Measurements from ENCODE around the gene WDFY4. TPM values are rescaled to one million over a fixed set of nuclear protein-coding genes. Genes with fewer than 3 reads are reported as not detected.

Gene WDFY4
- total and polyA plus RNA-seq, 8 donors: 0.15 to 8.0 (median 2.7) TPM

DNA sequence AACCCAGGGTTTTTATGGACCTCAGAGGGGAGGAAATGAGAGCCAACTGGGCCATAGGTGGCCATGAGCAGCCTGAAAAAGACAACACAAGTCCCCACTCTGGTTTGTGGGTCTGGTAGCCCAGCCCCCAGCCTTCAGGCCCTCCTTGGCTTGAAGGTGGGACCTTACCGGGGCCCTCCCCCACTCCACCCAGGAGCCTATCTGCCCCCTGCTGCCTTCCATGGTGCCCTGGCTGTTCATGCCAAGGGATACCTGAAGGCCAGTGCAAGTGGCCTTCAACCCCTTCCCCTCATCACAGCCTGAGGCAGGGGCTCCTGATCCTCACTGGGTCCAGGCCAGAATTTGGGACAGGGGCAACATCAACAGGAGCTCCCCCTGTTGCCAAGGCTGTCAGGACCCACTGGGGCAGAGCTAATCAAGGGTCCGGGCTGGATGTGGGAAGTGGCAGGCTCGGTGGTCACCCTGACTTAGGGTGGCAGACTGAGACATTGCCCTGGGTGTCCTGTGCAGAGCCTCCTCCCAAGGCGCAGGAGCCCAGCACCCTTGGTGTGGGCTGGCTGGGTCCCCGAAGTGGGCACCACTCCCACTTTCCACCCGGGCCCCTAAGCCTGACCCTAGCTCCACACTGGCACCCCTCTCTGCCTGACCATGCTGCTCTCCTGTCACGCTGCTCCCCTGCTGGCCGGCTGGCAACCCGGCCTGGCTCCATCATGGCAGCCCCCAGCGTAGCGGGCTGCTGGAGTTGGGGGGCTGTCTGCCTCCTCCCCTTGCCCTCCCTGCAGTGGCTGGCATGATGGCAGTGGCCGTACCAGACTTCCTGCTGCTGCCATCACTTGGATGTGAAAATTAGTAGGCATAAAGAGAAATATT, 6.4 kb downstream of the WDFY4 start:
- Histone ChIP-seq H3K27me3 (peaks cover 0 to 8% (median 0%) of the 10 kb centered on the region in 3 donors), H3K36me3 (no peaks in the 10 kb centered on the region), H3K27ac (no peak overlapping the region), H3K9me3 (no peaks in the 10 kb centered on the region), H3K4me1 (no peaks in the 10 kb centered on the region), H3K4me3 (no peak overlapping the region)
- DNase-seq: no peak
- TF ChIP-seq POLR2AphosphoS5 (IDR thresholded peaks at IDR 0.05) (no peak), EP300 (IDR thresholded peaks at IDR 0.05) (no peak), POLR2A (IDR thresholded peaks at IDR 0.05) (no peak)
- TF ChIP-seq, protein P1, sequence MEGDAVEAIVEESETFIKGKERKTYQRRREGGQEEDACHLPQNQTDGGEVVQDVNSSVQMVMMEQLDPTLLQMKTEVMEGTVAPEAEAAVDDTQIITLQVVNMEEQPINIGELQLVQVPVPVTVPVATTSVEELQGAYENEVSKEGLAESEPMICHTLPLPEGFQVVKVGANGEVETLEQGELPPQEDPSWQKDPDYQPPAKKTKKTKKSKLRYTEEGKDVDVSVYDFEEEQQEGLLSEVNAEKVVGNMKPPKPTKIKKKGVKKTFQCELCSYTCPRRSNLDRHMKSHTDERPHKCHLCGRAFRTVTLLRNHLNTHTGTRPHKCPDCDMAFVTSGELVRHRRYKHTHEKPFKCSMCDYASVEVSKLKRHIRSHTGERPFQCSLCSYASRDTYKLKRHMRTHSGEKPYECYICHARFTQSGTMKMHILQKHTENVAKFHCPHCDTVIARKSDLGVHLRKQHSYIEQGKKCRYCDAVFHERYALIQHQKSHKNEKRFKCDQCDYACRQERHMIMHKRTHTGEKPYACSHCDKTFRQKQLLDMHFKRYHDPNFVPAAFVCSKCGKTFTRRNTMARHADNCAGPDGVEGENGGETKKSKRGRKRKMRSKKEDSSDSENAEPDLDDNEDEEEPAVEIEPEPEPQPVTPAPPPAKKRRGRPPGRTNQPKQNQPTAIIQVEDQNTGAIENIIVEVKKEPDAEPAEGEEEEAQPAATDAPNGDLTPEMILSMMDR (IDR thresholded peaks at IDR 0.05): no peak
- intact Hi-C loops (cut with DNase I; ENCODE audit: low total_unique reads): no loop called here
- 80 to 94% (median 88%) methylated on average over 6 to 12 of the region's 12 CpGs for WGBS, 5 donors

DNA sequence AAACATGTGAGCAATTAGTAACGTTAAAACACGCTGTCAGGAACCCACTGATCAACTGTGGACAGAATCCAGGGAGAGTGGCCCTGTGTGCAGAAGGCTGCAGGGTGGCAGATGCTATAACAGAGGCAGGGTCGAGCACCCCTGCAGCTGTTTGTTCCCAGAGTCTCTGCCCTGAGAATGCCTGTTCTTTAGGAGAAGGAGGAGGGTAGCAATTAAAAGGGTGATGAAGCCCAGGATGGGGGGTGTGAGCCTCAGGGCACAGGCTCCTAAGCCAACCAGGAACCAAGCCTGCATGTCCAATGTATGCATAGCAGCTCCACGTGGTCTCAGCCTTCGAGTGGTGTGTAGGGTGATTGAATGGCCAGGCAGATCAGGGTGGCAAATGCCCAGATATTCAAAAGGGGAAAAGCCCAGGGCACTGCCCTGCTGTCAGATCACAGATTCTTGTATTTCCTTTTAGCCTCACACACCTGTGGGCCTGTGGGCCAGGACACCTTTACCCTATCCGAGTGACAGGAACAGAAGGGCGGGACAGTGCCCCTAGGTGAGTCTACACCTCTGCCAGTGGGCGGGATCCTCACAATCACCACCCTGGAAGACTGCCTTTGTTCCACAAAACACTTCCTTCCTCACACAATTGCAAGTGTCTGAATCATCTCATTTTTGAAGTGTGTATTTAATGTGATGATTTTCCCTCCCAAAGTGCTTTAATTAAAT, 7.3 kb downstream of the WDFY4 start:
- H3K27me3 ChIP-seq: peaks cover 0 to 8% (median 0%) of the 10 kb centered on the region in 3 donors
- no peaks in the 10 kb centered on the region for H3K9me3 ChIP-seq
- intact Hi-C loops (cut with DNase I; ENCODE audit: low total_unique reads): no loop called here
- no peak overlapping the region for H3K27ac ChIP-seq
- no peak for DNase-seq
- H3K4me3 ChIP-seq: no peak overlapping the region
- no peaks in the 10 kb centered on the region for H3K36me3 ChIP-seq
- 40 to 53% (median 47%) methylated on average over 8 of the region's 8 CpGs for WGBS, 5 donors
- H3K4me1 ChIP-seq: no peaks in the 10 kb centered on the region
- no peak for TF ChIP-seq EP300 (IDR thresholded peaks at IDR 0.05)
- no peak for TF ChIP-seq POLR2A (IDR thresholded peaks at IDR 0.05)
- TF ChIP-seq, protein P1 (IDR thresholded peaks at IDR 0.05): no peak
- TF ChIP-seq POLR2AphosphoS5 (IDR thresholded peaks at IDR 0.05): no peak

DNA sequence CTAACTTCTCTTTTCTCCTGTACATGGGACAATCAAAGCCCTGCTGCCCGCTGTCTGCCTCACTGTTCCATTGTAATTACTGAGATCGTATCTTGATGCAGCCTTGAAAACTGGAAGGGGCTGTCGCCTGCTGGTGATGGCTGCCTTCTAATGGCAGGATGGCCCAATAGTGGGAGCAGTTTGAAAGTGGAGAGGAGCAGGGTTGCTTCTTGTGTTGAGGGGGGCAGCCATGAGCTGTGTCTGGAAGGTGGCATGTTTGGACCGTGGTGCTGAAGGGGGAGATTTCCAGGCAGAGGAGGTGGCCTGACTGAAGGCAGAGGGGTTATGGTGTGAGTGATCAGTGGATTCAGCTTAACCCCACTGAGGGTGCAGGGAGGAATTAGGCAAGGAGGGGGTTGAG, 8.1 kb downstream of the WDFY4 start:
- 86 to 92% (median 89%) methylated on average over 4 of the region's 4 CpGs for WGBS, 5 donors
- intact Hi-C loops (cut with DNase I; ENCODE audit: low total_unique reads): no loop called here

DNA sequence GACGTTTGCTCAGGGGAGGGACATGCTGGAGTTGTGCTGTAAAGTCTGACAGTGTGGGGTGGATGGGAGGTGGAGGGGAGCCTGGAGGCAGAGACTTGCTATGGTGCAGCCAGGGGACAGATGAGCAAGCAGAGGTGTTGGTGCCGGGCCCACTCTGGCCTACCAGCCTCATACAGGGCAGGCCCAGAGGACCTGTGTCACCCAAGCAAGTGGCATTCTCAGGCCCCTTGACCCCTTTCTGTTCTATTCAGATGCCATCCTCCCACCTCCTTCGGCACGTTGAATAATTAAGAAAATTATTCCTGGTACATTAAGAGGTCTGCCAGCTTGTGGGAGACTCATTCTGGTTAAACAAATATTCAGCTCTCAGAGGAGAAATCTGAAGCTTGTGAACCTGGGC, 8.5 kb downstream of the WDFY4 start:
- intact Hi-C loops (cut with DNase I; ENCODE audit: low total_unique reads): no loop called here
- DNase-seq: no peak
- H3K4me1 ChIP-seq: no peaks in the 10 kb centered on the region
- TF ChIP-seq, protein P1 (IDR thresholded peaks at IDR 0.05): no peak
- TF ChIP-seq POLR2AphosphoS5 (IDR thresholded peaks at IDR 0.05) (no peak), POLR2A (IDR thresholded peaks at IDR 0.05) (no peak), EP300 (IDR thresholded peaks at IDR 0.05) (no peak)
- no peaks in the 10 kb centered on the region for H3K9me3 ChIP-seq
- H3K36me3 ChIP-seq: no peaks in the 10 kb centered on the region
- H3K27ac ChIP-seq: no peak overlapping the region
- H3K4me3 ChIP-seq: no peak overlapping the region
- WGBS, 5 donors: 65 to 77% (median 68%) methylated on average over 4 of the region's 4 CpGs
- peaks cover 0 to 8% (median 0%) of the 10 kb centered on the region in 3 donors for H3K27me3 ChIP-seq

More for the DNA sequence above, 8.1 kb downstream of the WDFY4 start:
- H3K4me3 ChIP-seq: no peak overlapping the region
- no peaks in the 10 kb centered on the region for H3K9me3 ChIP-seq
- TF ChIP-seq POLR2A (IDR thresholded peaks at IDR 0.05) (no peak), EP300 (IDR thresholded peaks at IDR 0.05) (no peak), POLR2AphosphoS5 (IDR thresholded peaks at IDR 0.05) (no peak)
- TF ChIP-seq, protein P1 (IDR thresholded peaks at IDR 0.05): no peak
- DNase-seq: no peak
- no peaks in the 10 kb centered on the region for H3K4me1 ChIP-seq
- H3K36me3 ChIP-seq: no peaks in the 10 kb centered on the region
- no peak overlapping the region for H3K27ac ChIP-seq
- H3K27me3 ChIP-seq: peaks cover 0 to 8% (median 0%) of the 10 kb centered on the region in 3 donors
